ENCODE data around the gene ARFGAP3.

ARFGAP3 gene

GRCh38 chr22:42855721-42856120 lies 1.4 kb downstream of the ARFGAP3 start:
- H4K20me1 ChIP-seq (ENCODE audit: insufficient read depth, low read length, poor library complexity, severe bottlenecking), result peaks cover 31% of the 10 kb centered on the region

GRCh38 chr22:42855211-42855610 lies 1.9 kb downstream of the ARFGAP3 start:
- Histone ChIP-seq H3K36me3 (ENCODE audit: insufficient read depth, low read length) (no peaks in the 10 kb centered on the region), H4K20me1 (ENCODE audit: insufficient read depth, low read length, poor library complexity, severe bottlenecking) (peaks cover 31% of the 10 kb centered on the region), H3K27me3 (ENCODE audit: insufficient read depth, low read length, poor library complexity, severe bottlenecking) (no peaks in the 10 kb centered on the region), H3K4me3 (ENCODE audit: low read length, poor library complexity, severe bottlenecking) (peak overlapping the region; percentile 87), H3K9me3 (ENCODE audit: insufficient read depth, low read depth, low read length) (no peaks in the 10 kb centered on the region), H3K4me2 (ENCODE audit: low read depth, low read length, poor library complexity, severe bottlenecking) (peak overlapping the region; percentile 76), H3F3A (ENCODE audit: low read depth) (0 out of 2 replicates have a peak, but pooled peaks cover 2% of the 10 kb centered on the region), H3K4me1 (ENCODE audit: insufficient read depth, low read length, poor library complexity, severe bottlenecking) (peaks cover 30% of the 10 kb centered on the region), H3K9me2 (replicated peaks; ENCODE audit: low read depth, low read length) (no peaks in the 10 kb centered on the region), H2AFZ (ENCODE audit: low read length) (no peak overlapping the region), H3K79me2 (ENCODE audit: insufficient read depth, low read length) (peaks cover 74% of the 10 kb centered on the region), H3K9ac (ENCODE audit: low read depth, low read length, poor library complexity, severe bottlenecking) (peak overlapping the region; percentile 87)
- TF ChIP-seq EZH2phosphoT487 (IDR thresholded peaks at IDR 0.05; ENCODE audit: borderline replicate concordance), result no peak
- no peak for TF ChIP-seq CTCF (conservative IDR thresholded peaks at IDR 0.05; ENCODE audit: low read length)

More at GRCh38 chr22:42855721-42856120, 1.4 kb downstream of the ARFGAP3 start:
- 0 out of 2 replicates have a peak, but pooled peaks cover 2% of the 10 kb centered on the region for H3F3A ChIP-seq (ENCODE audit: low read depth)
- H3K4me2 ChIP-seq (ENCODE audit: low read depth, low read length, poor library complexity, severe bottlenecking), result peak overlapping the region; percentile 76
- peak overlapping the region; percentile 74; the same call in 1 of the 2 replicates for H2AFZ ChIP-seq (ENCODE audit: low read length)
- H3K27me3 ChIP-seq (ENCODE audit: insufficient read depth, low read length, poor library complexity, severe bottlenecking), result no peaks in the 10 kb centered on the region
- peak overlapping the region; percentile 87 for H3K4me3 ChIP-seq (ENCODE audit: low read length, poor library complexity, severe bottlenecking)
- H3K9me3 ChIP-seq (ENCODE audit: insufficient read depth, low read depth, low read length), result no peaks in the 10 kb centered on the region
- H3K9me2 ChIP-seq (replicated peaks; ENCODE audit: low read depth, low read length), result no peaks in the 10 kb centered on the region
- peak overlapping the region; percentile 87 for H3K9ac ChIP-seq (ENCODE audit: low read depth, low read length, poor library complexity, severe bottlenecking)
- H3K79me2 ChIP-seq (ENCODE audit: insufficient read depth, low read length), result peaks cover 69% of the 10 kb centered on the region
- peaks cover 30% of the 10 kb centered on the region for H3K4me1 ChIP-seq (ENCODE audit: insufficient read depth, low read length, poor library complexity, severe bottlenecking)
- TF ChIP-seq EZH2phosphoT487 (IDR thresholded peaks at IDR 0.05; ENCODE audit: borderline replicate concordance), result no peak
- no peak for TF ChIP-seq CTCF (conservative IDR thresholded peaks at IDR 0.05; ENCODE audit: low read length)
- H3K36me3 ChIP-seq (ENCODE audit: insufficient read depth, low read length), result no peaks in the 10 kb centered on the region

- Histone ChIP-seq H3K4me1 (ENCODE audit: insufficient read depth, low read length, poor library complexity, severe bottlenecking) (peaks cover 12% of the 10 kb centered on the region), H3K27me3 (ENCODE audit: insufficient read depth, low read length, poor library complexity, severe bottlenecking) (no peaks in the 10 kb centered on the region), H3K9me2 (replicated peaks; ENCODE audit: low read depth, low read length) (no peaks in the 10 kb centered on the region), H3F3A (ENCODE audit: low read depth) (0 out of 2 replicates have a peak, but pooled peaks cover 3% of the 10 kb centered on the region), H3K9me3 (ENCODE audit: insufficient read depth, low read depth, low read length) (no peaks in the 10 kb centered on the region), H3K4me2 (ENCODE audit: low read depth, low read length, poor library complexity, severe bottlenecking) (no peak overlapping the region), H3K9ac (ENCODE audit: low read depth, low read length, poor library complexity, severe bottlenecking) (no peak overlapping the region), H3K4me3 (ENCODE audit: low read length, poor library complexity, severe bottlenecking) (no peak overlapping the region), H3K79me2 (ENCODE audit: insufficient read depth, low read length) (peaks cover 57% of the 10 kb centered on the region), H4K20me1 (ENCODE audit: insufficient read depth, low read length, poor library complexity, severe bottlenecking) (peaks cover 20% of the 10 kb centered on the region), H2AFZ (ENCODE audit: low read length) (no peak overlapping the region), H3K36me3 (ENCODE audit: insufficient read depth, low read length) (peaks cover 29% of the 10 kb centered on the region; the same call in 1 of the 2 replicates)
- TF ChIP-seq EZH2phosphoT487 (IDR thresholded peaks at IDR 0.05; ENCODE audit: borderline replicate concordance) (no peak), CTCF (conservative IDR thresholded peaks at IDR 0.05; ENCODE audit: low read length) (no peak)
Observed at GRCh38 chr22:42848941-42849550, 8.0 kb downstream of the ARFGAP3 start.

Measured in Loucy (cell line).